GM18909 (cell line): ENCODE measurements around the gene NPAS3.

Experiments used
- ATAC-seq: cut with Tn5 transposase; IDR thresholded peaks from one replicate; pipeline ENCODE4 v1.9.1; 2021; ENCODE audit warnings: mild to moderate bottlenecking; ENCODE audit not compliant: unreplicated experiment, poor library complexity

The NPAS3 gene

GRCh38 chr14:33525626-33526025 lies 586.9 kb downstream of the NPAS3 start:
- no peak for ATAC-seq

- ATAC-seq: no peak
Observed at GRCh38 chr14:33527023-33527634, 588.5 kb downstream of the NPAS3 start.

DNA sequence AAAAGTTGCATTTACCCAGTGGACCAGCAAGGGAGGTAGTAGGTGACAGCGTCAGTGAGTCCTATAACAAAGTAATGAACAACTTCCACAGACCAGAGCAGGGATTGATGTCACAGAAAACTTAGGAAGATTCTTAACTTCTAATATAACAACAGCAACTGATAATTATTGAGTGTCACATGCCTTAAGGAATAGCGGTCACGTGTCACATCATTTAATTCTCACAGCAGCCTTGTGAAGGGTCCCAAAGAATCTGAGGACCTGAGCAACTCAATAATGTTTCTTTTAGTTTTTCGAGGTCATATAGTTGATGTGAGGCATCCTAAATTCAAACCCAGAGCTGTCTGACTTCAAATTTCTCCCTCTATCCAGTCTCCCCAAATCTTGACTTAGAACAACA lies 590.0 kb downstream of the NPAS3 start:
- no peak for ATAC-seq

- ATAC-seq: no peak
Observed at GRCh38 chr14:33529787-33530757, 591.4 kb downstream of the NPAS3 start.

- no peak for ATAC-seq
Observed at GRCh38 chr14:33532553-33532952, 593.9 kb downstream of the NPAS3 start.

GRCh38 chr14:33534104-33534503 lies 595.4 kb downstream of the NPAS3 start:
- ATAC-seq: no peak

- no peak for ATAC-seq
Observed at GRCh38 chr14:33534632-33535031, 596.0 kb downstream of the NPAS3 start.

GRCh38 chr14:33539918-33540357 lies 601.3 kb downstream of the NPAS3 start:
- peak; percentile 29 for ATAC-seq

DNA sequence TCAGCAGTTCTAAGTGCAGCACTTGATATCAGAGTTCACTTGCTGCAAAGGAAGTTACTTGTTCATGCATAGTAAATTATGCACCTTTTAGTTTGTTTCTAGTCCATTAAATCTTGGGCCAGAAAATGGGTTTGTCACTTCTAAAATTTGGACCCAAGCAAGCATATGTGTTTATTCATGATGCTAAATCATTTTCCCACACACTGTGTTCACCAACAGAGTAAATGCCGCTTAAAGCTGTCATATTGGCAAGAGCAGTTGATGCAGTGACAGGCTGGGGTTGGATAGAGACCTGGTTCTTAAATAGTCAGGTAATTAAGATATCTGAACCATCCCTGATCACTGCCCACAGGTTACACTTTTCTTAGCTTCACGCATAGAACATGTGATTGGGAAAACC lies 602.5 kb downstream of the NPAS3 start:
- ATAC-seq: no peak

DNA sequence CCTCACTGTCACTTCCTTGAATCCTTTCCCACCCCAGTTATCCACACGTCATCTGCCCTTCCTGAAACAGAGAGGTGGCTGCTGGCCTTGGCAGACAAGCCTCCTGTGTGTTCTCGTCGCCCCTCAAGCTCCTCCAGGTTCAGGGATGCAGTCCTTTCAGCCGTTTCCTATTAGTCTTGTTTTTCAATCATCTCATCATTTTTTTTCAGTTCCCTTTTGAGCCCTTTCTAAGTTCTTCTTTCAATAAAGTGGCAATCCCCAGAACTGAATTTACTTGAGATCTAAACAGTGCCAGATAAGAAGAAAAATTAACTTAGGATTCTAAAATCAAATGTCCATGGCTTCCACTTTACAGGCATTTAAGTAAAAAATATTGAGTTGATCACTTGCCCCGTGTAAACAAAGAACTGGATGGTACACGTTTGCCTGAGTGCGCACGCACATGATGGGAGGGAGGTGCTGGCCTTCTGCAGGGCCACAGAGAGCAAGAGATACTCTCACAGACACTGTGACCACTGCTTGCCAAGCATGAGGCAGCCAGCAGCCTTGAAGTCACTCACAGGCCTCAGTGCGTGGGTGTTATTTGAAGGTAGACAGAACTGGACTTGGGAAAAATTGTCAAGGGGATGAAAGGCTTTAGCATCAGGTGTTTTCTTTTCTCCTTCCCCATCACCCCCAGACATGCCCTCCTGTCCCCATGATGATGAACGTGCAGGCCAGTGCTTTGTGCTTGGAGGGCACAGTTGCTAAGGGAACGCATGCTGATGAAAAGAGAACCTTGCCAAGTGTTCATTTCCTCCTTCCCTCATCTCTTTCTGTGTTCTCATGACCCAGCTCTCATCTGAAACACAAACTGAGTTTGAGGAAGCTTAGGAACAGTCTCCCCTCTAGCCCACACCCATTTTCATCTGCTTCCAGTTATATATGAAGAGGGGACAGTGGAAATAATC lies 603.9 kb downstream of the NPAS3 start:
- peak; percentile 43 for ATAC-seq

DNA sequence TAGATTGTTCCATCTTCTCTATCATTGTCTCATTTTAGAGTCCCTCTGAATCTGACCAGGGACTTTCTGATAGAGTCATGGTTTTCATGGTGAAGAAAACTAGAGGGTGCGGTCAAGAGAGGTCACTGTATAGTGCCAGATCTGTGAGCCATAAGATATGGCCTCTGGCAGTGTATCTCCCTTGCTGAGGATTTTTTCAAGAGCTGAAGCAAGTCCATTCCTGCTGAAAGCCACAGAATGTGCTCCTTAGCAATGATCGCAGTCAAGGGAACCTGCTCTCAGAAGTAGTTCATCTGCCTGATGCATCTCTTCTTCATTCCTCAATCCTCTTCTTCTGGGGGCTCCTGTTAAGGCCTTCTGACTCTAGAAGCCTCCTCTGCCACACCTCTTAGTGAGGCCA lies 607.0 kb downstream of the NPAS3 start:
- ATAC-seq: no peak

DNA sequence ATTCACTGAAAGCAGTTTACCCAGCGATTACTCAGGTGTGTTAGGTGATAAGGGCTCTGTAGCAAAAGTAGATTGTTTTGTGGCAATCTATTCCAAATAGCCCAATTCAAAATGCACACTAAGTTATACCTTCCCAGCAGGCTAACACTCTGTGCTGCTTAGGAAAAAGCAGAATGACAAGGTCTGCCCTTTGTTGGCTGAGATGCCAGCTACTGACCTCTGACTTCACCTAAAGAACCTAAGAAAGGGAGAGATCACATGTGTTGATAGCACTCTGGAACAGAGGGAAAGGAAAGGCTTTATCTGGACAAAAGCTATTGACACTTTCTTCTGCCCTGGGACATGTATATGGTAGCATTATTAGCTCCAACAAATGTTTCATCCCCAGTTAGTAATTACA lies 609.9 kb downstream of the NPAS3 start:
- ATAC-seq: no peak

DNA sequence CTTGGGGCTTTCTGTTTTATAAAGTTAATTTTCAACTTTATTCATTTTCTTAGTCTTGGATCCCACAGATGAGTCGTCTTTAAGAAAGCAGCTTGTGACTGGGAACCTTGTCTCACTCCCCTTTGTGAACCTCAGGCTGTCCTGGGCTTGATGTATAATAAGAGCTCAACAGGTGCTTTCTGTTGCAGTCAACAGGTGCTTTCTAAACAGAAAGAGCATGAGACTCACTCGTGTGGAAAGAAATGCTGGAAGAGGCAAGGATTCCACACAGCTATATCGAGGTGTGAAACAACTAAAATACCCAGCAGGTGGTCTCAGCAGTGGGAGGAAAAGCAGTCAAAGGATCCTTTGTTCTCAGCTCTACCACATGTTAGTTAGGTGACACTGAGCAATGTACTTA lies 613.3 kb downstream of the NPAS3 start:
- ATAC-seq: no peak

DNA sequence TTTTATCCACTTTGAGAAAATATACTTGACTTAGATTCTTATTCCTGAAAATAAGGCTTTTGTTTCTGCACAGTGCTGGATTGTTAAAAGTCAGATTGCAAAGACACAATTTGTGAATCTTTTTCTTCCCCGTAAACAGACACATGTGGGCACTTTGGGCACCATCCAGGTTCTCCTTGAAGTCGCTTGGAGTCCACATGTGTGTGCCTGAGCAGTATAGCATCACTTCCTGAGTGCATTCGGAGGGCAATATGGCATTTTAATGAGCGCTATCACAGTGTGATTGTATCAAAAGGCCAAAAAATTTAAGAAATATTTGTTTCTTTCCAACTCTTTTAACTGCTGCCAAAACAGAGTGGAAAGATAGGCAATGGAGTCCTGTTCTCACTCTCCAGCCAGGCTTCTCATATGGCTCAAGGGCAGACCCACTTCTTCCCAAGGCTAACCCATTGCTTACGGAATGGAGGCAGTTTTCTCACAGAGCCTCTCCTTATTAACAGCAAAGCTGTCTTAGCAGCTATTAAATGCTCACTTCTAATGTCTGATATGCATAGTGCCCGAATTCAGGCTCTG lies 615.1 kb downstream of the NPAS3 start:
- no peak for ATAC-seq

- no peak for ATAC-seq
Observed at GRCh38 chr14:33554988-33555387, 616.3 kb downstream of the NPAS3 start.

DNA sequence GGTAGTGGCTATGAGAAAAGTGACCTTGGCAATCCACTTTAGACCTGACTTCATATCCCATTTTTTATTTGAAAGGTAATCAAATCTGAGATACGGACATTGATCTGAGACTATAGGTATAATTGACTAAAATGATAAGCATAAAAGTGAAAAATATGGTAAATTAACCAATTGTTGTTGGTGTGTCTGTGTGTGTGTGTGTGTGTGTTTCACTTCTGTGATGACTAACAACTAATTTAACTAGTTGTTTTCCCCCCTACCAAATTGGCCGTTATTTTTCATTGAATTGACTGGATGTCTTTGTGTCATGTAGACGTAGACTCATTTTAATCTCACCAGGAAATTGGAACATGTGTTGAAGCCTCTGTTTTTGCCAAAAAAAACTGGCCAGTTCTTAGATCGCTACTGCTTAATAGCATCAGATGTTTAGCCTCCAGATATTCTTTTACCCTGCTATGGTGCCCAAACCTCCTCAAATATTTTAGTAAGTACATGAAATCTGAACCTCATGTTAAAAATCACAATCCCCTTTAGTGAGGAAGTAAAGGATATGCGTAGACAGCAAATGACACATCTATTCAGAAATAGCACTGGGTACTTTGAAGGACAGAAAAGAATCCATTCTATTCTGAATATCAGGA lies 617.2 kb downstream of the NPAS3 start:
- no peak for ATAC-seq

- no peak for ATAC-seq
Observed at GRCh38 chr14:33556382-33557121, 617.9 kb downstream of the NPAS3 start.

- ATAC-seq: no peak
Observed at GRCh38 chr14:33560718-33561431, 622.2 kb downstream of the NPAS3 start.
